H1 (cell line): ENCODE results near the gene EPS8L1. TPM values are rescaled to one million over a fixed set of nuclear protein-coding genes. Genes with fewer than 3 reads are reported as not detected.

Experiments
- CTCF ChIA-PET: fragments of 300-600 bp; sonication (Branson Sonifier 250); formaldehyde crosslinking; loops from one replicate; lab custom pipeline; 2021; ENCODE audit not compliant: partially characterized antibody; lab: Charles Lee
- POLR2A ChIA-PET: fragments of 300-600 bp; sonication (Branson Sonifier 250); formaldehyde crosslinking; loops from one replicate; lab custom pipeline; 2021; ENCODE audit warnings: inconsistent platforms; ENCODE audit not compliant: partially characterized antibody; lab: Charles Lee
- DNase-seq, 2 experiments: peaks; one replicate each; pipeline versions ENCODE4 v3.0.0 to v3.0.0-alpha.2; 2010 to 2022; ENCODE audit warnings: low spot score in 2 of 2, low read depth in 1 of 2, mixed read lengths in 1 of 2
- FAIRE-seq: peaks from 2 replicates; lab custom pipeline; 2011; peaks lifted over from hg19 to GRCh38; lab: Jason Lieb, UNC
- H2AFZ ChIP-seq: 2 replicates; pipeline ENCODE4 v1.8.1; 2012; ENCODE audit warnings: low read length, inconsistent platforms
- H2AK5ac ChIP-seq: 2 replicates; pipeline ENCODE4 v1.6.1; 2013; ENCODE audit warnings: low read depth, low read length
- H2BK120ac ChIP-seq: replicated peaks from 2 replicates; pipeline ENCODE3; 2013; ENCODE audit warnings: low read depth, low read length, inconsistent platforms
- H2BK12ac ChIP-seq: 2 replicates; pipeline ENCODE4 v1.6.1; 2013; ENCODE audit warnings: low read depth, low read length
- H2BK15ac ChIP-seq: 2 replicates; pipeline ENCODE4 v1.6.1; 2013; ENCODE audit warnings: low read length
- H2BK20ac ChIP-seq: 2 replicates; pipeline ENCODE4 v1.6.1; 2013; ENCODE audit warnings: low read length
- H2BK5ac ChIP-seq: 2 replicates; pipeline ENCODE4 v1.6.1; 2013; ENCODE audit warnings: low read depth, low read length
- H3K14ac ChIP-seq: 2 replicates; pipeline ENCODE4 v1.6.1; 2013; ENCODE audit warnings: inconsistent platforms; ENCODE audit not compliant: insufficient read length
- H3K18ac ChIP-seq: 2 replicates; pipeline ENCODE4 v1.6.1; 2013; ENCODE audit warnings: low read length; ENCODE audit errors: extremely low read depth
- H3K23ac ChIP-seq: 2 replicates; pipeline ENCODE4 v1.6.1; 2013; ENCODE audit warnings: inconsistent platforms; ENCODE audit not compliant: insufficient read length
- H3K23me2 ChIP-seq: 2 replicates; pipeline ENCODE4 v1.6.1; 2013; ENCODE audit warnings: low read depth, low read length
- H3K27ac ChIP-seq: 2 replicates; pipeline ENCODE4 v1.6.1; 2011; ENCODE audit warnings: low read depth, low read length, inconsistent platforms
- H3K27me3 ChIP-seq, 4 experiments: replicated peaks in 1 of 4; 1 replicate in 1 of 4; 2 replicates in 3 of 4; pipeline versions ENCODE4 v1.6.1 to v1.8.1; 2011 to 2013; ENCODE audit warnings: low read length in 3 of 4, mild to moderate bottlenecking in 3 of 4, inconsistent platforms in 2 of 4, mixed read lengths in 2 of 4, moderate library complexity in 1 of 4; ENCODE audit not compliant: control insufficient read depth in 3 of 4, insufficient read depth in 3 of 4; ENCODE audit errors: extremely low read depth in 1 of 4
- H3K36me3 ChIP-seq, 4 experiments: 2 replicates each; pipeline versions ENCODE4 v1.6.1 to v1.8.1; 2011 to 2013; ENCODE audit warnings: mild to moderate bottlenecking in 4 of 4, low read length in 3 of 4, moderate library complexity in 2 of 4, control low read depth in 1 of 4, inconsistent platforms in 1 of 4; ENCODE audit not compliant: insufficient read depth in 4 of 4, control insufficient read depth in 2 of 4
- H3K4ac ChIP-seq: replicated peaks from 2 replicates; pipeline ENCODE3; 2013; ENCODE audit warnings: low read length, low read depth, mixed read lengths, inconsistent platforms; ENCODE audit not compliant: insufficient read length
- H3K4me1 ChIP-seq, 4 experiments: replicated peaks in 1 of 4; 1 replicate in 1 of 4; 2 replicates in 3 of 4; pipeline versions ENCODE4 v1.6.1 to v1.8.1; 2011 to 2013; ENCODE audit warnings: low read length in 3 of 4, inconsistent platforms in 2 of 4, mixed read lengths in 1 of 4; ENCODE audit not compliant: insufficient read depth in 4 of 4, control insufficient read depth in 3 of 4
- H3K4me2 ChIP-seq, 2 experiments: 2 replicates each; pipeline versions ENCODE4 v1.6.1 to v1.8.1; 2011 to 2013; ENCODE audit warnings: low read depth in 2 of 2, low read length in 2 of 2, control low read depth in 1 of 2, inconsistent platforms in 1 of 2, mild to moderate bottlenecking in 1 of 2; ENCODE audit not compliant: insufficient read depth in 1 of 2
- H3K4me3 ChIP-seq, 4 experiments: fragments of 200-600, 300-600 bp in 1 of 4; sonication (generic), shearing (Covaris generic), sonication (Bioruptor Twin) in 1 of 4; 2 replicates each; pipeline versions ENCODE4 v1.5.1 to v1.8.1; 2011 to 2016; ENCODE audit warnings: low read length in 4 of 4, low read depth in 3 of 4, control low read depth in 2 of 4, inconsistent platforms in 2 of 4, mild to moderate bottlenecking in 2 of 4, mixed read lengths in 1 of 4, moderate library complexity in 1 of 4; ENCODE audit not compliant: insufficient read depth in 2 of 4; ENCODE audit errors: extremely low read depth in 1 of 4
- H3K56ac ChIP-seq: replicated peaks from 2 replicates; pipeline ENCODE3; 2013; ENCODE audit warnings: low read depth, mild to moderate bottlenecking, mixed read lengths, low read length, inconsistent platforms; ENCODE audit not compliant: insufficient read length
- H3K79me1 ChIP-seq: 2 replicates; pipeline ENCODE4 v1.6.1; 2013; ENCODE audit warnings: low read depth, low read length, control low read depth
- H3K79me2 ChIP-seq, 2 experiments: 2 replicates each; pipeline versions ENCODE4 v1.6.1 to v1.8.1; 2012 to 2013; ENCODE audit warnings: low read length in 2 of 2, mild to moderate bottlenecking in 2 of 2, inconsistent platforms in 1 of 2; ENCODE audit not compliant: insufficient read depth in 2 of 2, control insufficient read depth in 1 of 2
- H3K9ac ChIP-seq, 4 experiments: replicated peaks in 1 of 4; 1 replicate in 1 of 4; 2 replicates in 3 of 4; pipeline versions ENCODE4 v1.6.1 to v1.8.1; 2011 to 2013; ENCODE audit warnings: low read depth in 3 of 4, low read length in 3 of 4, control low read depth in 2 of 4, mild to moderate bottlenecking in 2 of 4, moderate library complexity in 2 of 4, inconsistent platforms in 1 of 4; ENCODE audit errors: extremely low read depth in 1 of 4
- H3K9me3 ChIP-seq, 2 experiments: 2 replicates each; pipeline versions ENCODE4 v1.6.1 to v1.8.1; 2012 to 2013; ENCODE audit warnings: mild to moderate bottlenecking in 2 of 2, moderate library complexity in 2 of 2, control low read depth in 1 of 2, inconsistent platforms in 1 of 2, low read depth in 1 of 2, low read length in 1 of 2, mixed read lengths in 1 of 2; ENCODE audit not compliant: insufficient read depth in 2 of 2
- H4K20me1 ChIP-seq, 2 experiments: replicated peaks in 1 of 2; 2 replicates each; pipeline versions ENCODE3 to v1.8.1; 2011 to 2013; ENCODE audit warnings: inconsistent platforms in 2 of 2, low read length in 2 of 2, mild to moderate bottlenecking in 1 of 2; ENCODE audit not compliant: insufficient read depth in 2 of 2, control insufficient read depth in 1 of 2
- H4K5ac ChIP-seq: 2 replicates; pipeline ENCODE4 v1.6.1; 2013; ENCODE audit warnings: low read length, low read depth, mixed read lengths, inconsistent platforms; ENCODE audit not compliant: insufficient read length
- H4K8ac ChIP-seq: 2 replicates; pipeline ENCODE4 v1.8.0; 2013; ENCODE audit warnings: mild to moderate bottlenecking, moderate library complexity, low read length, inconsistent platforms; ENCODE audit not compliant: insufficient read depth; ENCODE audit errors: extremely low read depth
- H4K91ac ChIP-seq: replicated peaks from 2 replicates; pipeline ENCODE3; 2013; ENCODE audit warnings: low read length, mixed read lengths, inconsistent platforms; ENCODE audit not compliant: insufficient read length
- CHD1 ChIP-seq: IDR thresholded peaks from 2 replicates; pipeline ENCODE4 v1.6.1; 2012; ENCODE audit warnings: low read depth, low read length, improper control_type of control experiment
- CTCF ChIP-seq, 3 experiments: IDR thresholded peaks; 1 replicate in 2 of 3; 2 replicates in 1 of 3; pipeline versions ENCODE4 v1.5.1 to v1.6.1; 2011; ENCODE audit warnings: low read length in 3 of 3, mild to moderate bottlenecking in 3 of 3, inconsistent platforms in 2 of 3, low read depth in 1 of 3, moderate library complexity in 1 of 3; ENCODE audit not compliant: insufficient read depth in 1 of 3; ENCODE audit errors: control extremely low read depth in 1 of 3
- HDAC6 ChIP-seq: IDR thresholded peaks from one replicate; pipeline ENCODE4 v1.7.1; 2012; ENCODE audit warnings: low read depth, mild to moderate bottlenecking, inconsistent platforms, low read length, moderate library complexity
- MAX ChIP-seq: IDR thresholded peaks from 2 replicates; pipeline ENCODE4 v1.6.1; 2012; ENCODE audit warnings: inconsistent platforms
- SIN3A ChIP-seq, 2 experiments: IDR thresholded peaks in 1 of 2; conservative IDR thresholded peaks in 1 of 2; 2 replicates each; pipeline ENCODE4 v1.6.1; 2011 to 2012; ENCODE audit warnings: low read length in 2 of 2, improper control_type of control experiment in 1 of 2, low read depth in 1 of 2, mild to moderate bottlenecking in 1 of 2
- WGBS, 2 experiments: shearing (Covaris generic) in 1 of 2; methylation state at CpG; one replicate each; pipeline versions ENCODE4 v1.1.6 to v1.1.7; 2013 to 2015; ENCODE audit warnings: low lambda C conversion rate in 2 of 2, mixed read lengths in 2 of 2, inconsistent platforms in 1 of 2, low coverage in 1 of 2, missing lambda C conversion rate in 1 of 2; ENCODE audit not compliant: insufficient replicate concordance in 2 of 2, insufficient coverage in 1 of 2, insufficient read length in 1 of 2; ENCODE audit errors: extremely low coverage in 1 of 2, missing lambda C conversion rate in 1 of 2; 5-methylcytosine and 5-hydroxymethylcytosine counted together
- long read RNA-seq, 2 experiments: library from RNA in 1 of 2; library from capped mRNA in 1 of 2; stranded (forward); transcript quantifications; one replicate each; pipeline ENCODE4 v2.0.0, GENCODE V29; 2021; ENCODE audit warnings: inconsistent platforms in 1 of 2
- polyA minus RNA-seq, 3 experiments: library from RNA; depleted of rRNA, polyadenylated mRNA; stranded (reverse); fragments of >200 nt; gene quantifications; 1 replicate in 2 of 3; 2 replicates in 1 of 3; pipeline ENCODE4 v1.2.3, GENCODE V29; 2011
- polyA plus RNA-seq, 7 experiments: library from polyadenylated mRNA; depleted of rRNA in 3 of 7; stranded (reverse) in 5 of 7; unstranded in 2 of 7; fragments of >200 nt in 5 of 7; fragments of 200-250 nt in 2 of 7; gene quantifications; 1 replicate in 5 of 7; 2 replicates in 1 of 7; 4 replicates in 1 of 7; pipeline versions ENCODE4 v1.2.1 to v1.2.3, GENCODE V29; 2011 to 2013; ENCODE audit warnings: missing spikeins in 2 of 7, mixed read lengths in 2 of 7
- total RNA-seq: library from RNA; stranded (reverse); fragmentation: NEBNext Ultra II Directional; extraction: Animal tissue kit (Norgen Biotek cat#: 25700); gene quantifications from 2 replicates; pipeline ENCODE4 v1.2.1, GENCODE V29; 2021

Gene EPS8L1
- 30.2 and 37.0 TPM in 2 replicates for total RNA-seq
- 19.8 and 33.6 TPM in 2 replicates for polyA plus RNA-seq (2011; rRNA removed)
- 40.0 TPM for polyA plus RNA-seq (2011; cell fraction: cytosol; rRNA removed)
- 100 TPM for polyA plus RNA-seq (2011; cell fraction: nucleus; rRNA removed)
- 33.6 to 63.1 TPM (median 56.4 TPM) in 4 replicates for polyA plus RNA-seq (2012, experiment 1 of 2)
- polyA plus RNA-seq (2012, experiment 2 of 2), result 37.3 TPM
- 21.4 TPM for polyA plus RNA-seq (2013, experiment 1 of 2)
- 19.2 TPM for polyA plus RNA-seq (2013, experiment 2 of 2)
- 21.6 and 24.3 TPM in 2 replicates for polyA minus RNA-seq (2011; rRNA and poly(A)+ RNA removed)
- 31.6 TPM for polyA minus RNA-seq (2011; cell fraction: cytosol; rRNA and poly(A)+ RNA removed)
- 27.3 TPM for polyA minus RNA-seq (2011; cell fraction: nucleus; rRNA and poly(A)+ RNA removed)
- long read RNA-seq, experiment 1, partial matches to known transcripts, result 1 of 4 reads
- long read RNA-seq, experiment 1, other reads (novel, unspliced or antisense), result 1 of 4 reads
- long read RNA-seq, experiment 2, result 0 reads

- no peak within 1 kb of the TSS for H4K5ac ChIP-seq
- no peak within 1 kb of the TSS for H2AFZ ChIP-seq
- FAIRE-seq (peak; percentile 84), DNase-seq (peak in 1 of 2 experiments; percentile 86)
- peak within 1 kb of the TSS; percentile 61; the same call in 1 of the 2 replicates for H2BK20ac ChIP-seq
- H3K18ac ChIP-seq, result peak within 1 kb of the TSS; percentile 32
- H3K56ac ChIP-seq, result no peak within 1 kb of the TSS
- peak within 1 kb of the TSS; percentile 46; the same call in 1 of the 2 replicates for H2BK15ac ChIP-seq
- H3K27ac ChIP-seq, result no peak within 1 kb of the TSS
- no peaks in the 10 kb centered on the region for H3K36me3 ChIP-seq
- peak within 1 kb of the TSS; percentile 66; the same call in 1 of the 2 replicates for H2AK5ac ChIP-seq
- ChIA-PET CTCF (interaction anchor here (0.5 to 1.4 kb wide), 4 partner anchors 13 to 1293 kb away, joined by 3 to 6 read pairs (median 3); no protein-coding TSS in a partner anchor), POLR2A (interaction anchor here (0.6 to 6.2 kb wide), 9 partner anchors 8 to 332 kb away, joined by 3 to 17 read pairs (median 4); partner anchors contain the start of genes RDH13 and UBE2S)
- H4K91ac ChIP-seq, result peak within 1 kb of the TSS; percentile 45
- peaks cover 0 to 18% (median 12%) of the 10 kb centered on the region in 4 experiments; a peak in 6 of 7 replicates for H3K4me1 ChIP-seq
- no peak within 1 kb of the TSS for H3K14ac ChIP-seq
- H3K23me2 ChIP-seq, result peaks cover 6% of the 10 kb centered on the region; the same call in 1 of the 2 replicates
- 23% methylated on average over 18 of the region's 18 CpGs; no CpG with 5 or more reads in 1 of the 2 experiments for WGBS, 2 experiments
- peaks cover 6 to 41% (median 29%) of the 10 kb centered on the region in 4 experiments for H3K27me3 ChIP-seq
- H3K4me3 ChIP-seq, result peak within 1 kb of the TSS in 3 of 4 experiments; percentile 19 to 51 (median 21); a peak in 5 of 8 replicates
- no peaks in the 10 kb centered on the region for H3K79me2 ChIP-seq
- peak within 1 kb of the TSS; percentile 55; the same call in 1 of the 2 replicates for H2BK5ac ChIP-seq
- no peaks in the 10 kb centered on the region for H3K79me1 ChIP-seq
- no peak within 1 kb of the TSS for H4K8ac ChIP-seq
- no peak within 1 kb of the TSS for H3K23ac ChIP-seq
- peak within 1 kb of the TSS; percentile 24 for H2BK120ac ChIP-seq
- H3K9ac ChIP-seq, result peak within 1 kb of the TSS in 1 of 4 experiments; percentile 17; a peak in 1 of 7 replicates
- no peaks in the 10 kb centered on the region for H3K9me3 ChIP-seq
- peaks cover 0 to 4% of the 10 kb centered on the region in 2 experiments for H4K20me1 ChIP-seq
- H3K4ac ChIP-seq, result no peak within 1 kb of the TSS
- H3K4me2 ChIP-seq, result peak within 1 kb of the TSS; percentile 54 to 55
- H2BK12ac ChIP-seq, result peak within 1 kb of the TSS; percentile 80; the same call in 1 of the 2 replicates
- TF ChIP-seq SIN3A (conservative IDR thresholded peaks at IDR 0.05 in 1 of 2, IDR thresholded peaks at IDR 0.05 in 1 of 2; ENCODE audit: low read depth in 1 of 2, low read length in 2 of 2) (peak in 1 of 2 experiments; percentile 70; a peak in 2 of 4 replicates), CTCF (IDR thresholded peaks at IDR 0.05; ENCODE audit: control extremely low read depth in 1 of 3, insufficient read depth in 1 of 3, low read depth in 1 of 3, low read length in 3 of 3) (no peak), MAX (peak; percentile 42), HDAC6 (no peak), CHD1 (no peak)
Observed at GRCh38 chr19:55075371-55075998, at the start of gene EPS8L1. EPS8L1 (plus strand) TSS chr19:55075869; CDS start chr19:55076445, 576 bp downstream.
